Muscle layer of colon (tissue), 2 donors: ENCODE measurements around the gene NDUFB1.

ENCODE experiments used
- H3K27ac ChIP-seq: one replicate; pipeline ENCODE4 v1.7.0; 2013; ENCODE audit warnings: low read depth, mild to moderate bottlenecking, low read length, moderate library complexity
- H3K27me3 ChIP-seq, 2 donors: one replicate each; pipeline ENCODE4 v1.7.0; 2013; ENCODE audit warnings: low read length in 2 of 2, mild to moderate bottlenecking in 2 of 2; ENCODE audit not compliant: insufficient read depth in 2 of 2, control insufficient read depth in 1 of 2
- H3K36me3 ChIP-seq: one replicate; pipeline ENCODE4 v1.7.0; 2013; ENCODE audit warnings: mild to moderate bottlenecking, low read length; ENCODE audit not compliant: insufficient read depth
- H3K4me1 ChIP-seq: one replicate; pipeline ENCODE4 v1.7.0; 2013; ENCODE audit warnings: mild to moderate bottlenecking, low read length; ENCODE audit not compliant: insufficient read depth
- H3K4me3 ChIP-seq, 2 donors: one replicate each; pipeline ENCODE4 v1.7.0; 2013; ENCODE audit warnings: low read length in 2 of 2, low read depth in 1 of 2, mild to moderate bottlenecking in 1 of 2, moderate library complexity in 1 of 2
- H3K9ac ChIP-seq: one replicate; pipeline ENCODE4 v1.7.0; 2013; ENCODE audit warnings: low read length
- H3K9me3 ChIP-seq: one replicate; pipeline ENCODE4 v1.7.0; 2013; ENCODE audit warnings: mild to moderate bottlenecking, low read length
- donor health status: abdominal sarcoma.
- donor health status: Adenocarcinoma of cecum.

Gene NDUFB1

GRCh38 chr14:92074555-92074954, 47.0 kb downstream of the NDUFB1 start:
- H3K27me3 ChIP-seq: no peaks in the 10 kb centered on the region
- peaks cover 30% of the 10 kb centered on the region for H3K36me3 ChIP-seq
- no peaks in the 10 kb centered on the region for H3K9me3 ChIP-seq
- no peak overlapping the region for H3K27ac ChIP-seq
- no peak overlapping the region for H3K4me3 ChIP-seq
- no peaks in the 10 kb centered on the region for H3K4me1 ChIP-seq
- H3K9ac ChIP-seq: no peak overlapping the region
